Breast epithelium (tissue), 3 donors: ENCODE data around the gene AGER.

ENCODE experiments used
- POLR2A ChIP-seq: fragments of 450-650 bp; IDR thresholded peaks from one replicate; pipeline ENCODE4 v1.6.1; 2016; ENCODE audit warnings: antibody characterized with exemption, mild to moderate bottlenecking, moderate library complexity
- POLR2AphosphoS5 ChIP-seq, 3 donors: sonication (generic); formaldehyde crosslinking; IDR thresholded peaks; one replicate each; pipeline ENCODE4 v1.6.1; 2017; ENCODE audit warnings: antibody characterized with exemption in 3 of 3
- TF ChIP-seq, protein P1 (sequence below), 3 donors: fragments of 450-650 bp; IDR thresholded peaks; one replicate each; pipeline ENCODE4 v1.5.1; 2016 to 2017; ENCODE audit warnings: antibody characterized with exemption in 3 of 3, mild to moderate bottlenecking in 3 of 3, moderate library complexity in 3 of 3

- TF ChIP-seq, protein P1, sequence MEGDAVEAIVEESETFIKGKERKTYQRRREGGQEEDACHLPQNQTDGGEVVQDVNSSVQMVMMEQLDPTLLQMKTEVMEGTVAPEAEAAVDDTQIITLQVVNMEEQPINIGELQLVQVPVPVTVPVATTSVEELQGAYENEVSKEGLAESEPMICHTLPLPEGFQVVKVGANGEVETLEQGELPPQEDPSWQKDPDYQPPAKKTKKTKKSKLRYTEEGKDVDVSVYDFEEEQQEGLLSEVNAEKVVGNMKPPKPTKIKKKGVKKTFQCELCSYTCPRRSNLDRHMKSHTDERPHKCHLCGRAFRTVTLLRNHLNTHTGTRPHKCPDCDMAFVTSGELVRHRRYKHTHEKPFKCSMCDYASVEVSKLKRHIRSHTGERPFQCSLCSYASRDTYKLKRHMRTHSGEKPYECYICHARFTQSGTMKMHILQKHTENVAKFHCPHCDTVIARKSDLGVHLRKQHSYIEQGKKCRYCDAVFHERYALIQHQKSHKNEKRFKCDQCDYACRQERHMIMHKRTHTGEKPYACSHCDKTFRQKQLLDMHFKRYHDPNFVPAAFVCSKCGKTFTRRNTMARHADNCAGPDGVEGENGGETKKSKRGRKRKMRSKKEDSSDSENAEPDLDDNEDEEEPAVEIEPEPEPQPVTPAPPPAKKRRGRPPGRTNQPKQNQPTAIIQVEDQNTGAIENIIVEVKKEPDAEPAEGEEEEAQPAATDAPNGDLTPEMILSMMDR (IDR thresholded peaks at IDR 0.05), result no peak
- no peak for TF ChIP-seq POLR2AphosphoS5 (IDR thresholded peaks at IDR 0.05)
- no peak for TF ChIP-seq POLR2A
Observed at GRCh38 chr6:32208996-32209395, 24.9 kb upstream of the AGER start.
